SH-SY5Y (cell line): ENCODE results near the gene ITPR2.

Experiments
- GATA2 ChIP-seq: IDR thresholded peaks from 2 replicates; pipeline ENCODE4 v1.6.1; 2011; ENCODE audit warnings: mild to moderate bottlenecking, low read depth, low read length
- GATA3 ChIP-seq: IDR thresholded peaks from 2 replicates; pipeline ENCODE4 v1.6.1; 2011; ENCODE audit warnings: low read depth, mild to moderate bottlenecking, low read length, moderate library complexity

Gene ITPR2

GRCh38 chr12:26359576-26359975, 473.4 kb downstream of the ITPR2 start:
- TF ChIP-seq GATA2 (no peak), GATA3 (no peak)

- TF ChIP-seq GATA3, result no peak
These were observed 474.3 kb downstream of the ITPR2 start for GRCh38 chr12:26358651-26359050.

- TF ChIP-seq GATA2 (no peak), GATA3 (no peak)
These were observed 485.7 kb downstream of the ITPR2 start for GRCh38 chr12:26347300-26347699.

GRCh38 chr12:26346736-26347135, 486.3 kb downstream of the ITPR2 start:
- TF ChIP-seq GATA2, result no peak
- no peak for TF ChIP-seq GATA3

GRCh38 chr12:26345471-26346003, 487.5 kb downstream of the ITPR2 start:
- TF ChIP-seq GATA3, result no peak
- TF ChIP-seq GATA2, result no peak

GRCh38 chr12:26341491-26341890, 491.5 kb downstream of the ITPR2 start:
- TF ChIP-seq GATA2, result no peak
- TF ChIP-seq GATA3, result no peak

GRCh38 chr12:26340649-26341048, 492.3 kb downstream of the ITPR2 start:
- TF ChIP-seq GATA2, result no peak
- TF ChIP-seq GATA3, result no peak

GRCh38 chr12:26339976-26340375, 493.0 kb downstream of the ITPR2 start:
- no peak for TF ChIP-seq GATA3
- TF ChIP-seq GATA2, result no peak

GRCh38 chr12:26338586-26339572, 494.1 kb downstream of the ITPR2 start:
- TF ChIP-seq GATA3, result no peak
- TF ChIP-seq GATA2, result no peak

- TF ChIP-seq GATA3, result no peak
- TF ChIP-seq GATA2, result no peak
These were observed 497.3 kb downstream of the ITPR2 start for GRCh38 chr12:26335651-26336050.

- TF ChIP-seq GATA3 (no peak), GATA2 (no peak)
These were observed 498.3 kb downstream of the ITPR2 start for GRCh38 chr12:26334621-26335124.

- TF ChIP-seq GATA3 (no peak), GATA2 (no peak)
These were observed 501.0 kb downstream of the ITPR2 start for GRCh38 chr12:26331960-26332359.

GRCh38 chr12:26331136-26331535, 501.9 kb downstream of the ITPR2 start:
- no peak for TF ChIP-seq GATA2
- TF ChIP-seq GATA3, result no peak

GRCh38 chr12:26327975-26328644, 504.9 kb downstream of the ITPR2 start:
- TF ChIP-seq GATA3 (no peak), GATA2 (no peak)
